ENCODE results near the gene MYH16. TPM values are rescaled to one million over a fixed set of nuclear protein-coding genes. Genes with fewer than 3 reads are reported as not detected.

Gene MYH16
- total RNA-seq, 1 donor: not detected

GRCh38 chr7:99238558-99239341 lies 33.9 kb upstream of the MYH16 start:
- H3K4me3 ChIP-seq (ENCODE audit: low read depth, low read length): no peak overlapping the region
- no peak for DNase-seq (ENCODE audit: low read depth)
- TF ChIP-seq CTCF (IDR thresholded peaks at IDR 0.05; ENCODE audit: insufficient read depth, low read depth, low read length): no peak

GRCh38 chr7:99242682-99243081 lies 30.0 kb upstream of the MYH16 start:
- TF ChIP-seq CTCF (IDR thresholded peaks at IDR 0.05; ENCODE audit: insufficient read depth, low read depth, low read length): no peak
- DNase-seq (ENCODE audit: low read depth): no peak
- no peak overlapping the region for H3K4me3 ChIP-seq (ENCODE audit: low read depth, low read length)

- H3K4me3 ChIP-seq (ENCODE audit: low read depth, low read length): no peak overlapping the region
- no peak for TF ChIP-seq CTCF (IDR thresholded peaks at IDR 0.05; ENCODE audit: insufficient read depth, low read depth, low read length)
- no peak for DNase-seq (ENCODE audit: low read depth)
Observed at GRCh38 chr7:99243751-99244337, 28.8 kb upstream of the MYH16 start.

GRCh38 chr7:99244939-99245338 lies 27.7 kb upstream of the MYH16 start:
- TF ChIP-seq CTCF (IDR thresholded peaks at IDR 0.05; ENCODE audit: insufficient read depth, low read depth, low read length): no peak
- DNase-seq (ENCODE audit: low read depth): no peak
- H3K4me3 ChIP-seq (ENCODE audit: low read depth, low read length): no peak overlapping the region

- no peak for TF ChIP-seq CTCF (IDR thresholded peaks at IDR 0.05; ENCODE audit: insufficient read depth, low read depth, low read length)
- H3K4me3 ChIP-seq (ENCODE audit: low read depth, low read length): no peak overlapping the region
- DNase-seq (ENCODE audit: low read depth): no peak
Observed at GRCh38 chr7:99248391-99249095, 24.1 kb upstream of the MYH16 start.

- DNase-seq (ENCODE audit: low read depth): no peak
- TF ChIP-seq CTCF (IDR thresholded peaks at IDR 0.05; ENCODE audit: insufficient read depth, low read depth, low read length): no peak
- no peak overlapping the region for H3K4me3 ChIP-seq (ENCODE audit: low read depth, low read length)
Observed at GRCh38 chr7:99249985-99250575, 22.6 kb upstream of the MYH16 start.
